ENCODE results near the gene ZNF862. TPM values are rescaled to one million over a fixed set of nuclear protein-coding genes. Genes with fewer than 3 reads are reported as not detected.
A peak's percentile ranks its signal among the peaks of the same experiment; 100 is the strongest.
"Not testable (repeated sequence)": the region's sequence is repeated elsewhere in the genome, so short reads cannot be mapped to it uniquely, and the experiment has no call there.

Gene ZNF862
- total RNA-seq, 1 experiment from 2014 or later = 9.2 TPM

DNA sequence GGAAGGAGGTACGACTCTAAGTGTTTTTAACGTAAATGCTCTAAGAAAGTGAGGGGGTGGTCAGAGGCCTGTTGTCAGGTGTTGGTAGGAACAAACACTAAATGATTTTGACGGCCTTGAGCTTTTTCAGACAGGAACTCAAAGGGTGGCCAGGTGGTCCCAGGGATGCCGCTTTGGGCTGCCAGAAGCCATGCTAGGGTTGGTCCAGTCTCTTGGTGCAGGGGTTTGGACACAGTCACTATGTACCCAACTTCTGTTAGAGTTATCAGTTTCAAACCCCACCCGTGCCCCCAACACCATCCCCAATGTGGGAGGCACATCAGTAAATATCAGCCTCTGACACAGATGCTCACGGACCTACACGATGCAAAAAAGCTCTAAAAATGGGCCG, 44.9 kb downstream of the ZNF862 start:
- Histone ChIP-seq H3K27ac (ENCODE audit: low read length) (no peak overlapping the region), H3K36me3 (ENCODE audit: insufficient read depth, low read length) (no peaks in the 10 kb centered on the region), H3K4me2 (ENCODE audit: low read depth, low read length, poor library complexity, severe bottlenecking) (no peak overlapping the region), H3K79me2 (ENCODE audit: low read length) (no peaks in the 10 kb centered on the region), H3K9me3 (ENCODE audit: low read length) (no peaks in the 10 kb centered on the region), H3K9me2 (replicated peaks; ENCODE audit: insufficient read depth, low read length) (no peaks in the 10 kb centered on the region), H2AFZ (ENCODE audit: low read length) (no peak overlapping the region), H4K20me1 (ENCODE audit: insufficient read depth, low read depth, low read length) (no peaks in the 10 kb centered on the region), H3K9ac (ENCODE audit: low read length) (no peak overlapping the region), H3K4me1 (ENCODE audit: low read length) (no peaks in the 10 kb centered on the region), H3K4me3 (ENCODE audit: low read length) (no peak overlapping the region), H3K27me3 (ENCODE audit: low read length) (no peaks in the 10 kb centered on the region)
- DNase-seq = no peak

DNA sequence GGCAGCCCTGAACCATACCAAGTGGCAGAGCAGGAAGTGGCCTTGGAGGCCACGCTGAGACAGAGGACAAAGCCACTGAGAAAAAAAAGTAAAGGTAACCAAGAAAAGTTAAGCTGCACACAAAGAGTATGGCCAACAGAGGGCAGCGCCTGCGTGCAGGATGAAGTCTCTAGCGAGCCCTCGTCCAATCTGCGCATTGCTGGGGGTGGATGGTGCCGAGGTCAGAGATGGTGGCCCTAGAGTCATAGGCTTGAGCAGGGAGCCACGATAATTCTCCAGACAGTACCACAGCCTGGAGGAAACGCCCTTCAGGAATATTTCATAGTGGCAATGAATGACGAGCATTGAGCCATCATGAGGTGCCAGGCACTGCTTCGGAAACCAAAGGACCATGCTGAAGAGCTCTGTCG, 45.3 kb downstream of the ZNF862 start:
- peak; percentile 85 for DNase-seq
- no peaks in the 10 kb centered on the region for H3K36me3 ChIP-seq (ENCODE audit: insufficient read depth, low read length)
- no peaks in the 10 kb centered on the region for H3K9me3 ChIP-seq (ENCODE audit: low read length)
- H3K4me2 ChIP-seq (ENCODE audit: low read depth, low read length, poor library complexity, severe bottlenecking) = no peak overlapping the region
- no peaks in the 10 kb centered on the region for H4K20me1 ChIP-seq (ENCODE audit: insufficient read depth, low read depth, low read length)
- H3K27me3 ChIP-seq (ENCODE audit: low read length) = no peaks in the 10 kb centered on the region
- no peak overlapping the region for H3K27ac ChIP-seq (ENCODE audit: low read length)
- H3K9me2 ChIP-seq (replicated peaks; ENCODE audit: insufficient read depth, low read length) = no peaks in the 10 kb centered on the region
- no peak overlapping the region for H3K9ac ChIP-seq (ENCODE audit: low read length)
- no peak overlapping the region for H3K4me3 ChIP-seq (ENCODE audit: low read length)
- H3K4me1 ChIP-seq (ENCODE audit: low read length) = no peaks in the 10 kb centered on the region
- no peaks in the 10 kb centered on the region for H3K79me2 ChIP-seq (ENCODE audit: low read length)
- no peak overlapping the region for H2AFZ ChIP-seq (ENCODE audit: low read length)

DNA sequence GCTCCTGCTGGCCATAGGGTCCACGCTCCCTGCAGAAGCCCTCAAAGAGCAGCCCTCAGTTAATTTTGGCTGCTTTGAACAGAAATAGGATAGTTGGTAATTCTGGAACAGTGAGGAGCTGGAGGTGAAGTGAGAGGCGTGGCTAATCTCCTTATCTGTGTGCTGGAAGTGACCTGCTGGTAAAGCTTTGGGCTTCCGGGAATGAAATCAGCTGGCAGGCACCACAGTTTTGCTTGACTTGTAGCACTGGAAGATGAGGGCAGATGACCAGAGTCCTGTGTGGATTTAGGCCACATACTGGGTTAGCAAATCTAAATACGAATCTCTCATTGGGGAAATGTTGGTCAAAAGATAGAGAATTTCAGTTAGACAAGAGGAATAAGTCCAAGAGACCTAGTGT, 45.8 kb downstream of the ZNF862 start:
- no peaks in the 10 kb centered on the region for H3K4me1 ChIP-seq (ENCODE audit: low read length)
- no peaks in the 10 kb centered on the region for H3K36me3 ChIP-seq (ENCODE audit: insufficient read depth, low read length)
- H3K9me3 ChIP-seq (ENCODE audit: low read length) = no peaks in the 10 kb centered on the region
- DNase-seq = no peak
- H3K4me3 ChIP-seq (ENCODE audit: low read length) = no peak overlapping the region
- no peaks in the 10 kb centered on the region for H4K20me1 ChIP-seq (ENCODE audit: insufficient read depth, low read depth, low read length)
- no peak overlapping the region for H3K27ac ChIP-seq (ENCODE audit: low read length)
- no peaks in the 10 kb centered on the region for H3K9me2 ChIP-seq (replicated peaks; ENCODE audit: insufficient read depth, low read length)
- H3K79me2 ChIP-seq (ENCODE audit: low read length) = no peaks in the 10 kb centered on the region
- no peak overlapping the region for H2AFZ ChIP-seq (ENCODE audit: low read length)
- H3K4me2 ChIP-seq (ENCODE audit: low read depth, low read length, poor library complexity, severe bottlenecking) = no peak overlapping the region
- H3K9ac ChIP-seq (ENCODE audit: low read length) = no peak overlapping the region
- no peaks in the 10 kb centered on the region for H3K27me3 ChIP-seq (ENCODE audit: low read length)

DNA sequence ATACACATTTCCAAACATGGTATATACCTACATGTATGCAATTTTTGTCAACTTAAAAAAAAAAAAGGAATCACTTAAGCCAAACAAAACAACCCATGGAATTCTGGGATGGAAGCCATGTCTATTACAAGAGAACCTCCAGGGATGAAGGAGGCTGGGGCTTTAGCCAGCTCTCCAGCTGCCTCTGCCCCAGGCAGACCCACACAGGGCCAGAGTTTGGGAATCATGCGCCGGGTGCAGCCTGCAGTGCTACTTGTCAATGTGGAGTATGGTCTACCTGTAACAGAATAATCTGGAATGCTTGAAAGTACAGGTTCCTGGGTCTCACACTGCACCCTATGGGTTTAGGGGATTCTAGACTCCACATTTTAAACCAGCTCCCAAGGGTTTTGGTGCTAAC, 46.4 kb downstream of the ZNF862 start:
- Histone ChIP-seq H3K27me3 (ENCODE audit: low read length) (no peaks in the 10 kb centered on the region), H3K79me2 (ENCODE audit: low read length) (no peaks in the 10 kb centered on the region), H3K9me3 (ENCODE audit: low read length) (no peaks in the 10 kb centered on the region), H3K9ac (ENCODE audit: low read length) (no peak overlapping the region), H3K9me2 (replicated peaks; ENCODE audit: insufficient read depth, low read length) (no peaks in the 10 kb centered on the region), H3K4me1 (ENCODE audit: low read length) (no peaks in the 10 kb centered on the region), H3K36me3 (ENCODE audit: insufficient read depth, low read length) (no peaks in the 10 kb centered on the region), H3K27ac (ENCODE audit: low read length) (no peak overlapping the region), H2AFZ (ENCODE audit: low read length) (no peak overlapping the region), H3K4me2 (ENCODE audit: low read depth, low read length, poor library complexity, severe bottlenecking) (no peak overlapping the region), H4K20me1 (ENCODE audit: insufficient read depth, low read depth, low read length) (no peaks in the 10 kb centered on the region), H3K4me3 (ENCODE audit: low read length) (no peak overlapping the region)
- DNase-seq = no peak

DNA sequence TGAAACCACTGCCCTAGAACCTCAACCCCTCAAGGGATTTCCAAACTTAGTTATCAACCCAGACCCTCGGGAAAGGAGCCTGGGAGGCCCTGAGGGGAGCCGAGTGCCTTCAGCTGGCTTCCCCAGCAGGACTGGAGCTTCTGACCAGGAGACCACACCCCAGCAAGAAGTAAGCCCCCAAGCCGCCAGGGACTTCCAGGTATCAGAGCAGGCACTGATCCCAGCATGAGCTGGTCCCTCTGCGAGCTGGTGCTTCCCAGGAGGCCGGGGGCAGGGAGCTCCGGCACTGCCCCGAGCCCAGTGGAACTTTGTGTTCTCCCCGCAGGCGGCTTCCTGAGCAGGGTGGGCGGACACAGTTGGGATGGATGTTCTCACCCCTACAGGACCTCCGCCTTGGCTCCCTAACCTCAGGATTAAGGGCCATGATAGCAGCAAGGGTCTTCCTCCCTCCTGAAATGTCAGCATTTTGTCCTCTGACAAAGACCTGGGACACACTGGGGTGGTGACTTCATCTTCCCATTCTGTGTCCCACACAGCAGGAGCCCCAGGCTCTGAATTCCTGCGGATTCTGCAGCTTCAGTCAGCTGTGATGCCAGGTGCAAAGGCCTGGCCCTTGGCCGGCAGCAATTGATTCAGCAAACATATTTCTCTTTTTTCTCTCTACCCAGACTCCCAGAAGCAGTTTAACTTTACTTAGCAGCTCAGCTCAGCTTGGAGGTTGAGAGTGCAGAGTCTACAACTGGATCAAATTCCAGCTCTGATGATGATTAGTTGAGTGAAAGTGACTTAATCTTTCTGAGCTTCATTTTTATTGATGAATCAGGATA, 47.2 kb downstream of the ZNF862 start:
- Histone ChIP-seq H3K9ac (ENCODE audit: low read length) (no peak overlapping the region), H3K36me3 (ENCODE audit: insufficient read depth, low read length) (no peaks in the 10 kb centered on the region), H4K20me1 (ENCODE audit: insufficient read depth, low read depth, low read length) (no peaks in the 10 kb centered on the region), H3K9me3 (ENCODE audit: low read length) (no peaks in the 10 kb centered on the region), H3K27ac (ENCODE audit: low read length) (no peak overlapping the region), H3K4me2 (ENCODE audit: low read depth, low read length, poor library complexity, severe bottlenecking) (no peak overlapping the region), H3K9me2 (replicated peaks; ENCODE audit: insufficient read depth, low read length) (no peaks in the 10 kb centered on the region), H2AFZ (ENCODE audit: low read length) (no peak overlapping the region), H3K27me3 (ENCODE audit: low read length) (no peaks in the 10 kb centered on the region), H3K4me1 (ENCODE audit: low read length) (no peaks in the 10 kb centered on the region), H3K4me3 (ENCODE audit: low read length) (no peak overlapping the region), H3K79me2 (ENCODE audit: low read length) (no peaks in the 10 kb centered on the region)
- no peak for DNase-seq

- H3K36me3 ChIP-seq (ENCODE audit: insufficient read depth, low read length) = no peaks in the 10 kb centered on the region
- H3K9ac ChIP-seq (ENCODE audit: low read length) = no peak overlapping the region
- H4K20me1 ChIP-seq (ENCODE audit: insufficient read depth, low read depth, low read length) = no peaks in the 10 kb centered on the region
- H3K9me3 ChIP-seq (ENCODE audit: low read length) = no peaks in the 10 kb centered on the region
- H3K4me2 ChIP-seq (ENCODE audit: low read depth, low read length, poor library complexity, severe bottlenecking) = no peak overlapping the region
- H3K27ac ChIP-seq (ENCODE audit: low read length) = no peak overlapping the region
- no peak overlapping the region for H2AFZ ChIP-seq (ENCODE audit: low read length)
- no peaks in the 10 kb centered on the region for H3K27me3 ChIP-seq (ENCODE audit: low read length)
- DNase-seq = no peak
- H3K79me2 ChIP-seq (ENCODE audit: low read length) = no peaks in the 10 kb centered on the region
- no peaks in the 10 kb centered on the region for H3K4me1 ChIP-seq (ENCODE audit: low read length)
- no peak overlapping the region for H3K4me3 ChIP-seq (ENCODE audit: low read length)
- H3K9me2 ChIP-seq (replicated peaks; ENCODE audit: insufficient read depth, low read length) = no peaks in the 10 kb centered on the region
These were observed 47.8 kb downstream of the ZNF862 start for GRCh38 chr7:149886018-149886415.

DNA sequence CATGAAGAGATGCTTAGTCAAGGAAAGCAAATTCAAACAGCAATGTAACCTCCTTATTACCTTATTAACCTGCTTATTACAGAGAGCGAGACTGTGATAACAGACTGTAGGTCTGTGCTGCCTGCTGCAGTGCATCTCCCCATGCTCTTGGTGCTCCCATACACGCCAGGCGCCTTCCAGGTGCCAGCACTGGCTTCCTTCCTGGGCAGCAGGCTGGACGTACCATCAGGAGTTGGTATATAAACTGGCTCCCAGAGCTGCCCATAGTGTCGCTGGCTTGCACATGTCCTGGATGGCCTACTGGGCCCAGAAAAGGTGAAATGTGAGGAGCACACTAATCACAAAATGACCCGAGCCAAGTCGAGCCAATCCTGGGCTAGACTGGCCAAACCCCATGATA, 49.1 kb downstream of the ZNF862 start:
- H3K9me3 ChIP-seq (ENCODE audit: low read length) = no peaks in the 10 kb centered on the region
- H3K4me2 ChIP-seq (ENCODE audit: low read depth, low read length, poor library complexity, severe bottlenecking) = no peak overlapping the region
- H3K79me2 ChIP-seq (ENCODE audit: low read length) = no peaks in the 10 kb centered on the region
- no peaks in the 10 kb centered on the region for H4K20me1 ChIP-seq (ENCODE audit: insufficient read depth, low read depth, low read length)
- H3K4me1 ChIP-seq (ENCODE audit: low read length) = no peaks in the 10 kb centered on the region
- no peaks in the 10 kb centered on the region for H3K9me2 ChIP-seq (replicated peaks; ENCODE audit: insufficient read depth, low read length)
- no peak overlapping the region for H3K9ac ChIP-seq (ENCODE audit: low read length)
- H3K36me3 ChIP-seq (ENCODE audit: insufficient read depth, low read length) = no peaks in the 10 kb centered on the region
- H3K27ac ChIP-seq (ENCODE audit: low read length) = no peak overlapping the region
- DNase-seq = no peak
- no peaks in the 10 kb centered on the region for H3K27me3 ChIP-seq (ENCODE audit: low read length)
- H2AFZ ChIP-seq (ENCODE audit: low read length) = no peak overlapping the region
- no peak overlapping the region for H3K4me3 ChIP-seq (ENCODE audit: low read length)

- H3K36me3 ChIP-seq (ENCODE audit: insufficient read depth, low read length); DNase-seq; H3K79me2 ChIP-seq (ENCODE audit: low read length); H4K20me1 ChIP-seq (ENCODE audit: insufficient read depth, low read depth, low read length); H3K27me3 ChIP-seq (ENCODE audit: low read length); H3K9me2 ChIP-seq (replicated peaks; ENCODE audit: insufficient read depth, low read length); H3K4me2 ChIP-seq (ENCODE audit: low read depth, low read length, poor library complexity, severe bottlenecking); H3K9ac ChIP-seq (ENCODE audit: low read length); H3K9me3 ChIP-seq (ENCODE audit: low read length); H3K4me3 ChIP-seq (ENCODE audit: low read length); H2AFZ ChIP-seq (ENCODE audit: low read length); H3K27ac ChIP-seq (ENCODE audit: low read length); H3K4me1 ChIP-seq (ENCODE audit: low read length): not testable (repeated sequence)
These were observed 52.5 kb downstream of the ZNF862 start for GRCh38 chr7:149890715-149891114.
